Upper lobe of right lung (tissue), 1 donor: ENCODE data around the gene EXOC3L2. TPM values are rescaled to one million over a fixed set of nuclear protein-coding genes. Genes with fewer than 3 reads are reported as not detected.

Experiments used
- ATAC-seq: fragments of 200-7000 bp; cut with Tn5 transposase; one replicate; pipeline ENCODE4 v1.9.1; 2020; ENCODE audit warnings: mild to moderate bottlenecking, moderate library complexity
- DNase-seq: peaks from one replicate; pipeline ENCODE4 v3.0.0-alpha.2; 2020
- H3K27ac ChIP-seq: fragments of 200-600 bp; one replicate; pipeline ENCODE4 v1.8.0; 2022
- H3K27me3 ChIP-seq: fragments of 200-600 bp; one replicate; pipeline ENCODE4 v1.8.0; 2022; ENCODE audit warnings: mild to moderate bottlenecking
- H3K36me3 ChIP-seq: fragments of 200-600 bp; one replicate; pipeline ENCODE4 v1.8.0; 2022
- H3K4me1 ChIP-seq: fragments of 200-600 bp; one replicate; pipeline ENCODE4 v1.8.0; 2022
- H3K4me3 ChIP-seq: fragments of 200-600 bp; one replicate; pipeline ENCODE4 v1.8.0; 2022; ENCODE audit warnings: mild to moderate bottlenecking
- H3K9me3 ChIP-seq: fragments of 200-600 bp; one replicate; pipeline ENCODE4 v1.8.0; 2022
- intact Hi-C: fragments of 100-400 bp; cut with DNase I; formaldehyde crosslinking; loops from one replicate; pipeline ENCODE4 v1.11.0; 2022
- total RNA-seq: library from RNA; stranded (reverse); fragmentation: NEBNext Ultra II Directional; extraction: Animal tissue kit (Norgen Biotek cat#: 25700); gene quantifications from one replicate; pipeline ENCODE4 v1.2.1, GENCODE V29; 2021
- TF ChIP-seq, protein P1 (sequence below): fragments of 200-600 bp; IDR thresholded peaks from one replicate; pipeline ENCODE4 v1.8.0; 2022; ENCODE audit warnings: antibody characterized with exemption
- donor health status: DM: no; HTN: yes; CAD: no; lungs with severe emphysema.

EXOC3L2 gene
- total RNA-seq, 1 donor from 2014 or later: 11.9 TPM

DNA sequence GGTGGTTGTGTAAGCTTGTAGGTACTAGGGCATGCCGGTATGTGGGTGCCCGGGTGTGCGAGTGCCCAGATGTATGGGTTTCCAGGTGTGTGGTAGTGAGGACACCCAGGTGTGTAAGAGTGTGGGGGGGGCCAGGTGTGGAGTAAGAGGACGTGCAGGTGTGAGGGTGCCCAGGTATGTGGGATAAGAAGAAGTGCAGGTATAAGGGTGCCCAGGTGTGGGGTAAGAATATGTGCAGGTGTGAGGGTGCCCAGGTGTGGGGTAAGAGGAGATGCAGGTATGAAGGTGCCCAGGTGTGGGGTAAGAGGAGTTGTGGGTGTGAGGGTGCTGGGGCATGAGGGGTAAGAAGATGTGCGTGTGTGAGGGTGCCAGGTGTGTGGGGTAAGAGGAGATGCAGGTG, 20.2 kb upstream of the EXOC3L2 start:
- H3K4me3 ChIP-seq: no peak overlapping the region
- TF ChIP-seq, protein P1, sequence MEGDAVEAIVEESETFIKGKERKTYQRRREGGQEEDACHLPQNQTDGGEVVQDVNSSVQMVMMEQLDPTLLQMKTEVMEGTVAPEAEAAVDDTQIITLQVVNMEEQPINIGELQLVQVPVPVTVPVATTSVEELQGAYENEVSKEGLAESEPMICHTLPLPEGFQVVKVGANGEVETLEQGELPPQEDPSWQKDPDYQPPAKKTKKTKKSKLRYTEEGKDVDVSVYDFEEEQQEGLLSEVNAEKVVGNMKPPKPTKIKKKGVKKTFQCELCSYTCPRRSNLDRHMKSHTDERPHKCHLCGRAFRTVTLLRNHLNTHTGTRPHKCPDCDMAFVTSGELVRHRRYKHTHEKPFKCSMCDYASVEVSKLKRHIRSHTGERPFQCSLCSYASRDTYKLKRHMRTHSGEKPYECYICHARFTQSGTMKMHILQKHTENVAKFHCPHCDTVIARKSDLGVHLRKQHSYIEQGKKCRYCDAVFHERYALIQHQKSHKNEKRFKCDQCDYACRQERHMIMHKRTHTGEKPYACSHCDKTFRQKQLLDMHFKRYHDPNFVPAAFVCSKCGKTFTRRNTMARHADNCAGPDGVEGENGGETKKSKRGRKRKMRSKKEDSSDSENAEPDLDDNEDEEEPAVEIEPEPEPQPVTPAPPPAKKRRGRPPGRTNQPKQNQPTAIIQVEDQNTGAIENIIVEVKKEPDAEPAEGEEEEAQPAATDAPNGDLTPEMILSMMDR: no peak
- H3K9me3 ChIP-seq: no peaks in the 10 kb centered on the region
- ATAC-seq (no peak), DNase-seq (no peak)
- H3K27ac ChIP-seq: no peak overlapping the region
- no peaks in the 10 kb centered on the region for H3K27me3 ChIP-seq
- H3K4me1 ChIP-seq: no peaks in the 10 kb centered on the region
- intact Hi-C loops: no loop called here
- H3K36me3 ChIP-seq: peaks cover 28% of the 10 kb centered on the region

DNA sequence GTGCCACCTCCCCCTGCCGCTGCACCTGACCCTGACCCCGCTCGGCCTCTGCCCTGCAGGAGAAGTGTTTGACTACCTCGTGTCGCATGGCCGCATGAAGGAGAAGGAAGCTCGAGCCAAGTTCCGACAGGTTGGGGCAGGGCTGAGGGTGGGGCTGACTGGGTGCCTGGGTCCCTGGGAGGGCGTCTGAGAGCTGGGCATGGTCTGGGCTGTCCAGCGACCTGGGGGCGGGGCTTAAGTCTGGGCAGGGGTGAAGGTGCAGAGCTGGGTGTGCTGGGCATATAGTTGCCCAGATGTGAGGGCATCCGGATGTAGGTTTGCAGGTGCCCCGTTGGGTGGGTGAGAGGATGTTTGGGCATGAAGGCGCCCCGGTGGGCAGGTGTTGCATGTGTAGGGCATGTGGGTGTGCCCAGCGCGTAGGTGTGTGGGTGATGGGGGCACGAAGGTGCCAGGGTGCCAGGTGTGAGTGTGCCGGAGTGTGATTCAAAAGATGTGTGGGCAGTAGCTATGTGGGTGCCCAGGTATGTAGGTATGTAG, 19.6 kb upstream of the EXOC3L2 start:
- TF ChIP-seq, protein P1: no peak
- intact Hi-C loops: no loop called here
- peak; percentile 47 for ATAC-seq
- Histone ChIP-seq H3K4me3 (no peak overlapping the region), H3K9me3 (no peaks in the 10 kb centered on the region), H3K27ac (no peak overlapping the region), H3K36me3 (peaks cover 23% of the 10 kb centered on the region), H3K4me1 (no peaks in the 10 kb centered on the region), H3K27me3 (no peaks in the 10 kb centered on the region)
- DNase-seq: no peak

DNA sequence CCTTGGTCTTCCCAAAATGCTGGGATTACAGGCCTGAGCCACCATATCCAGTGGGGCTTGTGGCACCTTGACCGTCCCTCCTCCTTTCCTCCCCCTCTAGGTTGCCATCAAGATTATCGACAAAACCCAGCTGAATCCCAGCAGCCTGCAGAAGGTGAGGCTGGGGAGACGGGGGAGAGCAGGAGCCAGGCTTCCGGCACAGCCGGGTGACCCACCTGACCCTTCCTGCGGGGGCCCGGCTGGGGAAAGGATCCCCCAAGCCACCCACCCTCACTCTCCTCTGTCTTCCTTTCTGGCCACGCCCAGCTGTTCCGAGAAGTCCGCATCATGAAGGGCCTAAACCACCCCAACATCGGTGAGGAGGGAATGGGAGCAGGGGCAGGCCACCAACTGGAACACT, 17.8 kb upstream of the EXOC3L2 start:
- Histone ChIP-seq H3K4me3 (no peak overlapping the region), H3K36me3 (peaks cover 8% of the 10 kb centered on the region), H3K27me3 (no peaks in the 10 kb centered on the region), H3K9me3 (no peaks in the 10 kb centered on the region), H3K27ac (no peak overlapping the region), H3K4me1 (no peaks in the 10 kb centered on the region)
- TF ChIP-seq, protein P1: no peak
- intact Hi-C loops: no loop called here
- ATAC-seq: no peak
- DNase-seq: no peak

DNA sequence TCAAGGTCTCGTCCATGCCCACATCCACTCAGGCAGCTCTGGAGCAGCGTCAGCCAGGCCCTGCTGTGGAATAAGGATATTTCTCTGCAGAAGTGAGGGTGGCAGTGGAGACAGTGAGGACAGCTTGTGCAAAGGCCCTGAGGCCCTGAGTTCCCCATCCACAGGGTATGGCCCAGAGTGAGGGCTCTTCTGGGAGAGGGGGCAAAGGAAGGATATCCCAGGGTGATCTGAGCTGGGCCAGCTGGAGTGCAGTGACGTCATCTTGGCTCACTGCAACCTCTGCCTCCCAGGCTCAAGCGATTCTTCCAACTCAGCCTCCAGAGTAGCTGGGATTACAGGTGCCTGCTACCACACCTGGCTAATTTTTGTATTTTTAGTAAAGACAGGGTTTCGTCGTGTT, 17.4 kb upstream of the EXOC3L2 start:
- H3K36me3 ChIP-seq: peaks cover 6% of the 10 kb centered on the region

DNA sequence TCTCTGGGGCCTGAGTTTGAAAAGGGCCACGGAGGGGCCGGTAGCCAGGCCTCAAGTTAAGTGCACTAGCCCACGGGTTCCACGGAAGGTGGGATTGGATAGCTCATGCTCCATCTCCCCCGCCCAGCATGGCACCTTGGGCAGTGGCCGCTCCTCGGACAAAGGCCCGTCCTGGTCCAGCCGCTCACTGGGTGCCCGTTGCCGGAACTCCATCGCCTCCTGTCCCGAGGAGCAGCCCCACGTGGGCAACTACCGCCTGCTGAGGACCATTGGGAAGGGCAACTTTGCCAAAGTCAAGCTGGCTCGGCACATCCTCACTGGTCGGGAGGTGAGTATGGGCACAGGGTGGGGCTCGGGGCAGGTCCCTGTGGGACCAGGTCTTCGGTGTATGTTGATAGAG, 13.7 kb upstream of the EXOC3L2 start:
- no peak for ATAC-seq
- DNase-seq: no peak
- intact Hi-C loops: no loop called here
- Histone ChIP-seq H3K4me1 (peaks cover 5% of the 10 kb centered on the region), H3K4me3 (no peak overlapping the region), H3K27ac (no peak overlapping the region), H3K9me3 (no peaks in the 10 kb centered on the region), H3K36me3 (no peaks in the 10 kb centered on the region), H3K27me3 (no peaks in the 10 kb centered on the region)
- TF ChIP-seq, protein P1: no peak

More for the DNA sequence above, 17.4 kb upstream of the EXOC3L2 start:
- ATAC-seq: no peak
- TF ChIP-seq, protein P1: no peak
- Histone ChIP-seq H3K27me3 (no peaks in the 10 kb centered on the region), H3K4me3 (no peak overlapping the region), H3K27ac (no peak overlapping the region), H3K4me1 (no peaks in the 10 kb centered on the region), H3K9me3 (no peaks in the 10 kb centered on the region)
- intact Hi-C loops: no loop called here
- DNase-seq: no peak

DNA sequence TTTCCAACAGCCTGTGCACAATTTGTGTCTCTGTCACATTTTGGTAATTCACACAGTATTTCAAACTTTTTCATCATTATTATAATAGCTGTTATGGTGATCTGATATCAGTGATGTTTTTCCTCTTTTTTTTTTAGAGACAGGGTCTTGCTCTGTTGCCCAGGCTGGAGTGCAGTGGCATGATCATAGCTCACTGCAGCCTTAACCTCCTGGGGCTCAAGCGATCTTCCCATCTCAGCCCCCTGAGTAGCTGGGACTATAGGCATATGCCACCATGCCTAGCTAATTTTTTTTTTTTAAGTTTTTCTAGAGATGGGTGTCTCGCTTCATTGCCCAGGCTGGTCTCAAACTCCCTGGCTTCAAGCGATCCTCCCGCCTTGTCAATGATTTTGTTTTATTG, 11.6 kb upstream of the EXOC3L2 start:
- DNase-seq (no peak), ATAC-seq (no peak)
- TF ChIP-seq, protein P1: no peak
- intact Hi-C loops: no loop called here
- Histone ChIP-seq H3K27me3 (no peaks in the 10 kb centered on the region), H3K36me3 (no peaks in the 10 kb centered on the region), H3K4me1 (peaks cover 24% of the 10 kb centered on the region), H3K27ac (no peak overlapping the region), H3K4me3 (no peak overlapping the region), H3K9me3 (no peaks in the 10 kb centered on the region)
